HUES48 (cell line): ENCODE results near the gene TNFAIP2.

Experiments used
- H3K27ac ChIP-seq: one replicate; pipeline ENCODE4 v1.7.0; 2013; ENCODE audit warnings: low read depth, low read length, inconsistent platforms
- H3K27me3 ChIP-seq: 2 replicates; pipeline ENCODE4 v1.6.1; 2013; ENCODE audit warnings: mild to moderate bottlenecking, low read length; ENCODE audit not compliant: control insufficient read depth, insufficient read depth
- H3K36me3 ChIP-seq: 2 replicates; pipeline ENCODE4 v1.6.1; 2013; ENCODE audit warnings: low read length; ENCODE audit not compliant: control insufficient read depth, insufficient read depth
- H3K4me1 ChIP-seq: 2 replicates; pipeline ENCODE4 v1.6.1; 2013; ENCODE audit warnings: mild to moderate bottlenecking, low read length; ENCODE audit not compliant: control insufficient read depth, insufficient read depth
- H3K4me3 ChIP-seq: 2 replicates; pipeline ENCODE4 v1.5.1; 2013; ENCODE audit warnings: mild to moderate bottlenecking, low read depth, low read length
- H3K9ac ChIP-seq: 2 replicates; pipeline ENCODE4 v1.6.1; 2013; ENCODE audit warnings: mild to moderate bottlenecking, low read depth, low read length, moderate library complexity
- H3K9me3 ChIP-seq: 2 replicates; pipeline ENCODE4 v1.6.1; 2013; ENCODE audit warnings: low read length; ENCODE audit not compliant: control insufficient read depth, insufficient read depth

TNFAIP2 gene

DNA sequence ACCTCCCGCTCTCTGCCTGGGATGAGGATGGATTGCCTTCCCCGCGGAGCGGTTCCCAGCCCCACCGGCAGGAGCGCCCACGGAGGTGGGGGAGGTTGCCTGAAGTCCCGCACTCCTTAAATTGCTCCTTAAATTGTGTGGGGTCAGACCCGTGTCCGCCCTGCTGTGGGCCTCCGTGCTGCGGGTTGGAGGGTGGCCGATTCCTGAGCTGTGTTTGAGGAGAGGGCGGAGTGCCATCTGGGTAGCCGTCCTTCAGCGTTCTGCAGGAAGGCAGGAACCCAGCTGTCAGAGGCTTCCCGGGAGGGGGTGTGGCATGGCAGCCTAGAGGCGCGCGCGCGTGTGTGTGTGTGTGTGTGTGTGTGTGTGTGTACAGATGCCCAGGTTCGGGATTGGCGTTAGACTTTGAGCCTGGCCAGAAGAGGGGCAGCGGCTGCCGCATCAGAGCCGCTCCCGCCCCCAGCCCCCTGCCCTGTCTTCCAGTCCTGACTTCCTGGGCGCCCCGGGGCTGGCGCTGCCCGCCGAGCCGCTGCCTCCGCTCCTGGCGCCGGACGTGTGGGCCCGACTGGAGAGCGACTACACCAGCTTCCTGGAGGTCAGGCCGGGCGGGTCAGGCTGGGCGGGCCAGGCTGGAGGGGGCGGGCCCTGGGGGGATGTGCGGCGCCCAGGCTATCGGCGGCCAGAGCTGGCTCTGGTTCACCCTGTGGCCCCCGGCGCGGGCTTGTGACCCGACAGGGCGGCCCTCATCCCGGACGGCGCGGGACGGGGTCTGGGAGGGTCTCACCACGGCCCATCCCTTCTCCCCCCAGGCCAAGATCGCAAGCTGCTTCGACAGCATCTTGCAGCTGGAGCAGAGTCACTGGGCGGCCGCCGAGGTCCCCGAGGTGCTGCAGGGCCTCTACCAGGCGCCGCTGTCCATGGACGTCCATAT is 19.5 kb upstream of the TNFAIP2 start:
- Histone ChIP-seq H3K9ac (no peak overlapping the region), H3K27ac (no peak overlapping the region), H3K9me3 (no peaks in the 10 kb centered on the region), H3K4me3 (no peak overlapping the region; the same call in 1 of the 2 replicates), H3K4me1 (peaks cover 17% of the 10 kb centered on the region), H3K27me3 (peaks cover 39% of the 10 kb centered on the region), H3K36me3 (no peaks in the 10 kb centered on the region)

DNA sequence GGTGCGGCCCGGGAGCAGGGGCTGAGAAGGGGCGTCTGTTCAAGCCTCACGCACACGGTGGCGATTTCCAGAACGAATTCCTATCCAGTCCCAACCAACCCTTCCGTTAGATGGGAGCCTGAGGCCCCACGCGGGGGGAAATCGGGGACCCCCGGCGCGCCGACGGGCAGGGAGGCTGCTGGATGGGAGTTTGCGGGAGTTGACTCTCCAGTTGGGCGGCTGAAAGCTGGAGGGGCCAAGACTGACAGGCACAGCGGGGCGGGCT is 18.9 kb upstream of the TNFAIP2 start:
- Histone ChIP-seq H3K4me3 (peak overlapping the region; percentile 33; the same call in 1 of the 2 replicates), H3K4me1 (peaks cover 14% of the 10 kb centered on the region), H3K27me3 (peaks cover 39% of the 10 kb centered on the region), H3K36me3 (no peaks in the 10 kb centered on the region), H3K9me3 (no peaks in the 10 kb centered on the region), H3K27ac (no peak overlapping the region), H3K9ac (no peak overlapping the region)

DNA sequence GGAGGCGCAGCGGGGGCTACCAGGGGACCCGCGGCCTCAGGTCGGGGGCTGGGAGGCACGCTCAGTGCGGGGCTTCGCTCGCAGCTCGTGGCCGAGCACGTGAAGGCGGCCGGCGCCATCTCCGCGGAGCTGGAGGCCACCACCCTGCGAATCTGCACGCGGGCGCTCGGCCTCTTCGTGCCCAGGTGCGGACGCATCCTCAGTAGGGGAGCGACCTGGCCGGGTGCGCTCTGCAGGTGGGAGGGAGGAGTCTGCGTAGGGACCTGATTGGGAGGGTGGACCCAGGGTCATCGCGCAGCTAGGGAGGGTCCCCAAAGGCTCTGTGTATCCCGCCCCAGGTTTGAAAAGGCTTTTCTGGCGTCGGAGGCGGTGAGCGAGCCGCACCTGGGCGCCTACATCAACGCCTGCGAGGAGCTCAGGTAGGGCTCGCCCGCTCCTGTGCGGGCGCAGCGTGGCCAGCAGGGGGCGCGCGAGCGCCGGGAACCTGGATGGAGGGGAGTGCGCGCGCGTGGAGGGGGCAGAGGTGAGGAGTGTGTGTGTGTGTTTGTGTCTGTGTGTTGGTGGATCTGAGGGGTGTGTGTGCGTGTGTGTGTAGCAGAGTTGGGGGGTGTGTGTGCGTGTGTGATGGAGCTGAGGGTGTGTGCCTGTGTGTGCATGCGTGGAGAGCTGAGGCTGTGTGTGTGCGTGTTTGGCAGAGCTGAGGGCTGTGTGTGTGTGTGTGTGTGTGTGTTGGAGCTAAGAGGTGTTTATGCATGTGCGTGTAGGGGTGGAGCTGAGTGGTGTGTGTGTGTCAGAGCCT is 18.4 kb upstream of the TNFAIP2 start:
- Histone ChIP-seq H3K9me3 (no peaks in the 10 kb centered on the region), H3K9ac (no peak overlapping the region), H3K27me3 (peaks cover 39% of the 10 kb centered on the region), H3K27ac (no peak overlapping the region), H3K4me1 (peaks cover 14% of the 10 kb centered on the region), H3K36me3 (no peaks in the 10 kb centered on the region), H3K4me3 (peak overlapping the region; percentile 33; the same call in 1 of the 2 replicates)

DNA sequence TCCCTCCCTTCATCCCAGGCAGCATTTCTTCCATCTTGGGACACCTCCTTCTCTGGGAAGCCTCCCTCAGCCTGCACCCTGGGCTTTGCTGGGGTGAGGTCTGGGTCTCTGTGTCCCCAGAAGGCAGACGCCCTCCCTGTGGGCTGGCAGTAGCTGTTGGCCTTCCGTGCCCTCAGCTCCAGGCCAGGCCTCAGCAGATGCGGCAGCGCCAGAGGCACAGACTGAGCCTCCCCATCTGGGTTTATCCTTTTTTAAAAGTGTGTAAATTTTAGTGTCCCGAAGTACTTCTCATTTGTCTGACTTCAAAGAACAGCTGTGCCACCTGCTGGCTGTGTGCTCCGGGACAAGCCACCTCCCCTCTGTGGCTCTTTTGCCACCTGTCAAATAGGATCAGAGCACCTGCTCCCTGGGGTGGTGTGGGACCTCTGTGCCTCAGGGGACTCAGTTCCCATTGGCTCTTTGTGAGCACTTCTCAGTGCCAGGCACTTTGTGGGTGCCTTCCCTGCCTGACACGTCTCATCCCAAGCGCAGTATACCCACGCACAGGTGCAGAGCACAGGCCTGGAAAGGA is 17.6 kb upstream of the TNFAIP2 start:
- H3K9me3 ChIP-seq: no peaks in the 10 kb centered on the region
- no peak overlapping the region for H3K4me3 ChIP-seq
- H3K27me3 ChIP-seq: peaks cover 47% of the 10 kb centered on the region
- H3K27ac ChIP-seq: no peak overlapping the region
- no peaks in the 10 kb centered on the region for H3K36me3 ChIP-seq
- H3K9ac ChIP-seq: no peak overlapping the region
- H3K4me1 ChIP-seq: peaks cover 19% of the 10 kb centered on the region

DNA sequence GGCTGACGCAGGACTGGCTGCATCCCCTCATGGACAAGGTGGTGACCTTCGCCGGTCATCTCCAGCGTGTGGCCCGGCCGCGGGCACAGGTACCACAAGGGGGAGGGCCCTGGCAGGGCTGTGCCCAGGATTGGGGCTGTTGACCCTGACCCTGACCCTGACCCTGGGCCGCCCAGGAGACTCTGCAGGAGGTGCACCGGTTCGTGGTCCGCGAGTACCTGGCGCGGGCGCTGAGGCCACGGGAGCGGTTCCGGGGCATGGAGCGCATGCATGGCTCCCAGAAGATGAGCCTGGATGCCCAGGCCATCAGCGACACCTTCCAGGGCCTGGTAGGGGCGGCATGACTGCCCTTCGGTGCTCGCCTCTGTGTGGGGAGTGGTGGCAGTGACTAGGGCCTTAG is 15.8 kb upstream of the TNFAIP2 start:
- Histone ChIP-seq H3K27ac (no peak overlapping the region), H3K27me3 (peaks cover 42% of the 10 kb centered on the region), H3K4me1 (peaks cover 25% of the 10 kb centered on the region), H3K9me3 (no peaks in the 10 kb centered on the region), H3K9ac (no peak overlapping the region), H3K36me3 (no peaks in the 10 kb centered on the region), H3K4me3 (no peak overlapping the region)

DNA sequence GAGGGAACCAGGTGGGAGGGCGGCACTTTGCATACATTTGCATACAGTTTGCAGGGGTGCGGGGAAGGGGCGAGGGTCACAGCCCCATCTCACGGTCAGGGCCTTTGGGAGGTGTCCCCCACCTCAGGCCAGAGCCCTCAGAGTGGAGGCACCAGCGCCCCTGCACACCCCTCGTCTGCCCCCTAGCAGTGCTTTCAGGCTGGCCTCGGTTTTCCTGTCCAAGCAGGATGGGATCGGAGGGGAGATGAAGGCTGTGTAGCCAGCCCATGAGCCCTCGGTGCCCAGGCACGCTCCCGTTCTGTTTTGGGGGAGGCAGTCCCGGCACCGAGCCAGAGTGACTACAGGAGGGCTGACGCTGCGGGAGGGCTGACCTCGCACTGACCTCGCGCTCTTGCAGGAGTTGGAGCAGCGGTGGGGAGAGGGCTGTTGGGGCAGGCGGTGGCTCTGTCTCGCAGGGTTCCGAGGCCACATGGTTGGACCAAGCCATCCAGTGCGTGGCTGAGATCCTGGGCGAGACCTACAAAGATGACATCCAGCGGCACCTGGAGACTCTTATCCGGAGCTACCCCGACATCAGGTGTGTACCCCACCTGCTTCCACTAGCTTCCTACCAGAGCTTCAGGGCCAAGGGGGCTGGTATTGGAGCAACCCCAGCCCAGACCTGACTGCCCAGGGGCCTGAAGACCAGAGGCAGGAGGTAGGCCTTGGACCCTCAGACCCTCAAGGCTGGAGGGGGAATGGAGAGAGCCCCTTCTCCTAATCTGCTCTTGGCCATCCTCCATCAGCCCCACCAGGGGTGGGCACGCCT is 15.1 kb upstream of the TNFAIP2 start:
- H3K27ac ChIP-seq: peak overlapping the region; percentile 67
- peaks cover 29% of the 10 kb centered on the region for H3K4me1 ChIP-seq
- H3K9ac ChIP-seq: no peak overlapping the region

DNA sequence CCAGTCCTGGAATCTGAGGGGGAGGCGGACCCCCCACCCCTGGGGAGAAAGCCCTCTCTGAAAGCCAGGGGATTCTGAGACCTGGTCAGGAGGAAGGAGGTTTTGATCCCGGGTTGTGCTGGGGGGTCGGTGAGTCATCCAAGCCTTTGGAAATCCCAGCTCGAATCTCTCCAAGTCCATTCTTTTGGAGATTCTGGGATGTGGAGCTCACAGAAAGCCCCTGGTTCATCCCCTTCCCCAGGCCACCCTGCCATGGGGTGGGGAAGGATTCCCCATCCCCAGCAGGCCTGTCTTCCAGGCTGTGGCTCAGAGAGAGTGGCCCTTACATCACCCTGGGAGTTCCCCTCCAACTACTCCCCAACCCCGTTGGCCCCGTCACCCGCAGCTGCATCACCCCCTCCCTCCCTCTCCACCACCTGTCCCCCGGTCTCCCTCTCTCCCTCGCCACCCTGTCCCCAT is 14.5 kb upstream of the TNFAIP2 start:
- Histone ChIP-seq H3K36me3 (no peaks in the 10 kb centered on the region), H3K9ac (no peak overlapping the region), H3K27ac (peak overlapping the region; percentile 67), H3K4me3 (no peak overlapping the region), H3K4me1 (peaks cover 29% of the 10 kb centered on the region), H3K27me3 (peaks cover 29% of the 10 kb centered on the region), H3K9me3 (no peaks in the 10 kb centered on the region)

More for the DNA sequence above, 15.1 kb upstream of the TNFAIP2 start:
- Histone ChIP-seq H3K27me3 (peaks cover 36% of the 10 kb centered on the region), H3K4me3 (no peak overlapping the region), H3K9me3 (no peaks in the 10 kb centered on the region), H3K36me3 (no peaks in the 10 kb centered on the region)

DNA sequence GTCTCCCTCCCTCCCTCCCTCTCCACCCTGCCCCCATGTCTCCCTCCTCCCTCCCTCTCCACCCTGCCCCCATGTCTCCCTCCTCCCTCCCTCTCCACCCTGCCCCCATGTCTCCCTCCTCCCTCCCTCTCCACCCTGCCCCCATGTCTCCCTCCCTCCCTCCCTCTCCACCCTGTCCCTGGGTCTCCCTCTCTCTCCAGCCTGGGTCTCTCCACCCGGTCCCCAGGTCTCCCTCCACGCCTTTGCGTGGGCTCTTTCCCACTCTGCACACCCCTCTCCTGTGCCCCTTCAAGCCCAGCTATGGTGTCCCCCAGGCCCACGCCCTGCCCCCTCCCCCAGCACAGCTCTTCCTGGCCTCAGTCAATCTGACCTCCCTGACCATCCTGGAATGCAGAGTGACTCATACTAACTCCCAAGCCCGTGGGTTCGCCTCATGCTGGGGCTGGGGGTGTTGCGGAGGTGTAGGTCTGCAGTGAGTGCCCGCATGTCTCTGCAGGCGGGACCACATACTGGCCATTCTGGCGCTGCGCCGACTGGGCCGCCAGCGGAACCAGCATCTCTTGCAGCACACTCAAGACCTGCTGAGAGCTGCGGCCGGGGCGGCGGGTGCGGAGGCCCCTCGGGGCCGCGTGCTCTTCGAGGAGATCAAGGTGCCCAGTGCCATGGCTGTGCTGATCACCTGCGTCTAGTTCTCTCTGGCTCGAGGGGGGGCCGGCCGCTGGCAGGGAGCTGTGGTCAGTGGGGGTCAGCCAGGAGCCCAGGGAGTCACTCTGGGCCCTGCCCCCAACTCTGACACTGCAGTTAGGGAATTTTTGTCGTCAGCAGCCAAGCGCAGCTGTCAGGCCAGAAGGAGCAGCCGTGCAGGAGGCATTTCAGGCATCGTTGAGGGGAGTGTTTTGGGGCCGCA is 13.5 kb upstream of the TNFAIP2 start:
- Histone ChIP-seq H3K4me1 (peaks cover 29% of the 10 kb centered on the region), H3K36me3 (no peaks in the 10 kb centered on the region), H3K27me3 (peaks cover 19% of the 10 kb centered on the region), H3K4me3 (peak overlapping the region; percentile 29; the same call in 1 of the 2 replicates), H3K9me3 (no peaks in the 10 kb centered on the region), H3K27ac (peak overlapping the region; percentile 79), H3K9ac (no peak overlapping the region; the same call in 1 of the 2 replicates)

DNA sequence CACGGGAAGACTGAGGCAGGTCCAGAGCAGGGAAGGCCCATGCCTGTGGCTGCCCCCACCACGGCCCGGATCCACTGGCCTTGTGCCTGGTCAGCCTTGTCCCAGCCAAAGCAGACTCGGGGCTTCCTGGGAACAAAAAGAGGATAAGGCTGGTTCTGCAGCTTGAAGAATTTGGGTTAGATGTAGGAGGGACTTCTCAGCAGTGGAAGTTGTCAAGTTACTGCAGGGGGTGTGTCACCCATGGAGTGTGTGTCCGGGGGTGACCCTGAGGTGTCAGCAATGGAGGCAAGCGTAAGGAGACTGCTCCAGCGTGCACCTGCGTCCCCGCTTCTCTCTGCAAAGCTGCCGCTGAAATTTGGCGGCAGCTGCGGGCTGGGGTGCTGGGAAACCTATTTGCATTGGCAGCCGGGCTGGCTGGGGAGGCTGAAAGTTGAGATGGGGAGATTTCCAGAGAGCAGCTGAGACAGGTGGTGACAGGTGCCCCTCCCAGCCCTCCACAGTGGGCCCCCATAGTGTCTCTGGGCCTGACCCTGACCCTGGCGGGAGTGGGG is 12.5 kb upstream of the TNFAIP2 start:
- H3K9me3 ChIP-seq: no peaks in the 10 kb centered on the region
- H3K27ac ChIP-seq: peak overlapping the region; percentile 32
- no peak overlapping the region for H3K9ac ChIP-seq
- no peak overlapping the region for H3K4me3 ChIP-seq
- H3K4me1 ChIP-seq: peaks cover 29% of the 10 kb centered on the region
- H3K36me3 ChIP-seq: no peaks in the 10 kb centered on the region
- peaks cover 12% of the 10 kb centered on the region for H3K27me3 ChIP-seq
